ENCODE results near the gene GNPTG.

The GNPTG gene

GRCh38 chr16:1375741-1376410, 24.1 kb downstream of the GNPTG start:
- DNase-seq: no peak

- DNase-seq: no peak
Measured at GRCh38 chr16:1377406-1378010, 25.8 kb downstream of the GNPTG start.

GRCh38 chr16:1378087-1378803, 26.5 kb downstream of the GNPTG start:
- no peak for DNase-seq

GRCh38 chr16:1378804-1379303, 27.1 kb downstream of the GNPTG start:
- no peak for DNase-seq

- no peak for DNase-seq
Measured at GRCh38 chr16:1379304-1380076, 27.8 kb downstream of the GNPTG start.

- DNase-seq: no peak
Measured at GRCh38 chr16:1380195-1380594, 28.5 kb downstream of the GNPTG start.

- no peak for DNase-seq
Measured at GRCh38 chr16:1381612-1382406, 30.1 kb downstream of the GNPTG start.

GRCh38 chr16:1383556-1383955, 31.8 kb downstream of the GNPTG start:
- no peak for DNase-seq

GRCh38 chr16:1385232-1385631, 33.5 kb downstream of the GNPTG start:
- DNase-seq: no peak

GRCh38 chr16:1387331-1387730, 35.6 kb downstream of the GNPTG start:
- no peak for DNase-seq

GRCh38 chr16:1389762-1390161, 38.0 kb downstream of the GNPTG start:
- DNase-seq: no peak

GRCh38 chr16:1390239-1390779, 38.6 kb downstream of the GNPTG start:
- DNase-seq: no peak

- DNase-seq: no peak
Measured at GRCh38 chr16:1392826-1393225, 41.1 kb downstream of the GNPTG start.

GRCh38 chr16:1393613-1394176, 42.0 kb downstream of the GNPTG start:
- DNase-seq: no peak

- DNase-seq: no peak
Measured at GRCh38 chr16:1394367-1394951, 42.7 kb downstream of the GNPTG start.

- no peak for DNase-seq
Measured at GRCh38 chr16:1395444-1396031, 43.8 kb downstream of the GNPTG start.

- DNase-seq: no peak
Measured at GRCh38 chr16:1397779-1398178, 46.0 kb downstream of the GNPTG start.

- DNase-seq: no peak
Measured at GRCh38 chr16:1398351-1398750, 46.6 kb downstream of the GNPTG start.

GRCh38 chr16:1398826-1399581, 47.3 kb downstream of the GNPTG start:
- no peak for DNase-seq

Measured in cortex of kidney (tissue), 1 donor.